ENCODE measurements around the gene MET.

The MET gene

DNA sequence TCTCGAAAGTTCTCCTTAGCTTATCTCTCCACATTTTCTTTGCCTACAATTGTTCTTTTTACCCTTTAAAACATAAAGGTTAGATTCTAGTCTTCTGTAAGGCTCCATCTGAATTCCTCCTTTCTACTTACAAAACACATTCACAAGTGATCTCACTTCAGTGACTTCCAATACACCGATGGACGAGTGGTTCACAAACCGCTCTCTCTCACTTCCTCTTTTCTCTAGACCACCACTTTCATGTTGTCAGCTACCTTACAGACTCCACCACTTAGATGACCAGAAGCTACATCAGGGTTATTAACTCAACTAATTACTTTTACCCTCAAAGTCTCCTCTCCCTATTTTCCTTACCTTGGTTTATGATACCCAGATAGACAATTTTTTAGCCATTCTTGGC, 11.8 kb downstream of the MET start:
- Histone ChIP-seq H3K36me3 (ENCODE audit: insufficient read depth, low read length) (no peaks in the 10 kb centered on the region), H3K4me3 (ENCODE audit: low read length) (no peak overlapping the region), H3K9me3 (ENCODE audit: insufficient read depth, low read depth, low read length) (no peaks in the 10 kb centered on the region), H3K27ac (ENCODE audit: low read depth, low read length) (no peak overlapping the region), H3K4me1 (ENCODE audit: insufficient read depth, low read length) (peaks cover 14% of the 10 kb centered on the region), H3K27me3 (ENCODE audit: insufficient read depth, low read length) (no peaks in the 10 kb centered on the region), H3K9ac (ENCODE audit: low read depth, low read length) (no peak overlapping the region)
- 96% methylated on average over 4 of the region's 4 CpGs for WGBS

DNA sequence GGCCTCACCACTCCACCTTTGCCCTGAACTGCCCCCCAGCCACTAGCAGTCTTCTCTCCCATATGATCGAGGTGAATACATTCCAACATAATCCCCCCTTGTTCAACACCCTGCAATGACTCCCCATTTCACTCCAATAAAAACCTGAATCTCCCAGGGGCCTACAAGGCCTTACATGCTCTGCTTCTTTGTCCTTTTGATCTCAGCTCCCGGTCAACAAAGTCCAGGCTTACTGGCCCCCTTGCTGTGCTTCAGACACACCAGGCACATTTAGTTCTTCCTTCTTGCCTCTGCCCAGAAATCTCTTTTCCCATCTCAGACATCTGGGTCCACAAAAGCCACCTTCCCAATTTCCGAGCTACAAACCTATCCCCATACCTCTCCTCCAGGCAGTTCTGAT, 14.0 kb downstream of the MET start:
- Histone ChIP-seq H3K27ac (ENCODE audit: low read depth, low read length) (no peak overlapping the region), H3K9ac (ENCODE audit: low read depth, low read length) (no peak overlapping the region), H3K36me3 (ENCODE audit: insufficient read depth, low read length) (no peaks in the 10 kb centered on the region), H3K4me3 (ENCODE audit: low read length) (no peak overlapping the region), H3K9me3 (ENCODE audit: insufficient read depth, low read depth, low read length) (no peaks in the 10 kb centered on the region), H3K4me1 (ENCODE audit: insufficient read depth, low read length) (peaks cover 33% of the 10 kb centered on the region), H3K27me3 (ENCODE audit: insufficient read depth, low read length) (no peaks in the 10 kb centered on the region)
- WGBS: 85% methylated on average over 3 of the region's 3 CpGs

DNA sequence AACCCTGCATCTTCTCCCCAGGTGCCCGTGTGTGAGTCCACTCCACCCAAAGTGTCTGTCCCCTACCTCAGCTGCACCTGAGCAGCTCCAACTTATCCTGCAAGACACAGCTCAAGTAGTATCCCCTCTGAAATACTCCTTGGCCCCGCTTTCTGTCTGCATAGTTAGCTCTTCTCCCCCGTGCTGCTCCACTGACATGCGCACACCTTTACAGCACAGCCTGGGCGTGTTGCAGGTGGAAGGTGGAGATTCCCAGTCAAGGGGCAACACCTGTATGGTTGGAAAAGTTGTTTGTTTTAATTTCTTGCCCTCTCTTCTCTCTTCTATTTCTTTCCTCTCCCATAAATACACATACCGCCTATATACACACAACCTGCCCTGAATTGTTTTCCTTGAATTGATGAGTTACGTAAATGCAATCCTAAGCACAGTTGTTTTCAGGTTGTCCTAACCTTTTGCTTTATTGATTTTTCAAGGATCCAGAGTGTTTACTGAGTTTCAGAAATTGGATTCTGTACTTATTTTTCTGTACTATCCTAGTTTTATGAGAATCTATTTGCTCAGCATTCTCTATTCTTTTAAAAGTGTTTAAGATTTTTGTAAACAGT, 14.9 kb downstream of the MET start:
- Histone ChIP-seq H3K4me1 (ENCODE audit: insufficient read depth, low read length) (peaks cover 33% of the 10 kb centered on the region), H3K4me3 (ENCODE audit: low read length) (no peak overlapping the region), H3K27ac (ENCODE audit: low read depth, low read length) (no peak overlapping the region), H3K36me3 (ENCODE audit: insufficient read depth, low read length) (no peaks in the 10 kb centered on the region), H3K27me3 (ENCODE audit: insufficient read depth, low read length) (no peaks in the 10 kb centered on the region), H3K9me3 (ENCODE audit: insufficient read depth, low read depth, low read length) (no peaks in the 10 kb centered on the region), H3K9ac (ENCODE audit: low read depth, low read length) (no peak overlapping the region)
- 97% methylated on average over 6 of the region's 7 CpGs for WGBS

DNA sequence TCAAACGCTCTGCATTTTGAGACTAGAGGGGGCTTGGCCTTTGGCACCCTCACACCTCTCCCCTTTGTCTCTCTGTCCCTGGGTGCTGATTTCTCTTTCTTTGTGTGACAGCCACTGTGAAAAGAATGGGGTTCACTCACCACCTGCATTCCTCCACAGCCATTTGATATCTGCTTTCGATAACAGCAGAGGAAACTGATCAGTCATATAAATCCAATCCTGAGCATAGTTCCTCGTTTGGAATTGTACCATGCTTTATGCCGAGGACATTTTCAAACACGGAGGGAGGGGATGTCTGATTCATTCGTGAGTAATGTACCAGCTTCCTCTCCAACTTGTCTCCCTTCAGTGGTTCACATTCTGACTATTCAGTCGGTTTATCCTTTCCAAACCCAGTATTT, 15.8 kb downstream of the MET start:
- Histone ChIP-seq H3K4me1 (ENCODE audit: insufficient read depth, low read length) (peaks cover 33% of the 10 kb centered on the region), H3K36me3 (ENCODE audit: insufficient read depth, low read length) (no peaks in the 10 kb centered on the region), H3K27ac (ENCODE audit: low read depth, low read length) (no peak overlapping the region), H3K9ac (ENCODE audit: low read depth, low read length) (peak overlapping the region; percentile 22), H3K9me3 (ENCODE audit: insufficient read depth, low read depth, low read length) (no peaks in the 10 kb centered on the region), H3K27me3 (ENCODE audit: insufficient read depth, low read length) (no peaks in the 10 kb centered on the region), H3K4me3 (ENCODE audit: low read length) (no peak overlapping the region)
- WGBS: 53% methylated on average over 7 of the region's 7 CpGs

DNA sequence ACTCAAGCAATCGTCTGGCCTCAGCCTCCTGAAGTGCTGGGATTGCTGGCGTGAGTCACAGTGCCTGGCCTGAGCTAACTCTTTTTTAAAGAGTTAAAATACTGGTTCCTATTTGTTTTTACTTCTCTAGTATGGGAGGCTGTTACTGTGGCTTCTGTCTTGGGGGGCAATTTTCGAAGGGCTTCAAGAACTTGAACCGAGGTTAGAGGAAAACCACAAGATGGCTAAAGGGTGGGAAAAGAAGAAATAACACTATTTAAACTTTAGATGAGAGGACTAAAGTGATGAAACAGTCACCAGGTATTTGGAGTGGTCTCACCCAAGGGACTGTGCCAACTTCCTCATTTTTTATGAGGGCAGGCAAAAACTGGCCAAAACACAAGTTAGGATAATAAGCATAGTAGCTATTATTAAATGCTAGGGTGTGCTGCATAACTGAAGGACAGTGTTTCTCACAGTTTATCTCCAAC, 17.8 kb downstream of the MET start:
- peaks cover 33% of the 10 kb centered on the region for H3K4me1 ChIP-seq (ENCODE audit: insufficient read depth, low read length)

DNA sequence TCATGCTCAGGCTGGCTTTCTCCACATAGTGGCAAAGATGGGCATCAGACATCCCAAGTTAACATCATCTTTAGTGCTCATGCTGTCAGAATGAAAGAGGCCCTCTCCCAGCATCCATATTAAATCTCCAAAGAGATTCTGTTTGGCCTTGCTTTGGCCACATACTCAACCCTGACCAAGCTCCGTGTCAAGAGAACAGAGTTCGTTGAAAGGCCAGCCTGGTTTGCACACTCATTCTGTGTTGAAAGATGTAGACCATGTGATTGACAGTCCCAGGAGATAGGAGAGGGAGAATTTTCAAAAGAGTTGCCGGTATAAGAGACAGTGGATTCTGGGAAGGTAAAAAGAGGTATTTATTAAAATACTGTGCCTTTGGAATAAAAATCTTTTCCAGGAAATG, 19.7 kb downstream of the MET start:
- H3K36me3 ChIP-seq (ENCODE audit: insufficient read depth, low read length): no peaks in the 10 kb centered on the region
- no peak overlapping the region for H3K4me3 ChIP-seq (ENCODE audit: low read length)
- H3K9me3 ChIP-seq (ENCODE audit: insufficient read depth, low read depth, low read length): no peaks in the 10 kb centered on the region
- no peak overlapping the region for H3K9ac ChIP-seq (ENCODE audit: low read depth, low read length)
- peaks cover 33% of the 10 kb centered on the region for H3K4me1 ChIP-seq (ENCODE audit: insufficient read depth, low read length)
- no peaks in the 10 kb centered on the region for H3K27me3 ChIP-seq (ENCODE audit: insufficient read depth, low read length)
- 94% methylated on average over 3 of the region's 3 CpGs for WGBS
- no peak overlapping the region for H3K27ac ChIP-seq (ENCODE audit: low read depth, low read length)

More for the DNA sequence above, 17.8 kb downstream of the MET start:
- H3K9me3 ChIP-seq (ENCODE audit: insufficient read depth, low read depth, low read length): no peaks in the 10 kb centered on the region
- no peaks in the 10 kb centered on the region for H3K36me3 ChIP-seq (ENCODE audit: insufficient read depth, low read length)
- no peak overlapping the region for H3K9ac ChIP-seq (ENCODE audit: low read depth, low read length)
- H3K27ac ChIP-seq (ENCODE audit: low read depth, low read length): no peak overlapping the region
- H3K27me3 ChIP-seq (ENCODE audit: insufficient read depth, low read length): no peaks in the 10 kb centered on the region
- H3K4me3 ChIP-seq (ENCODE audit: low read length): no peak overlapping the region
- WGBS: 91% methylated on average over 4 of the region's 4 CpGs

DNA sequence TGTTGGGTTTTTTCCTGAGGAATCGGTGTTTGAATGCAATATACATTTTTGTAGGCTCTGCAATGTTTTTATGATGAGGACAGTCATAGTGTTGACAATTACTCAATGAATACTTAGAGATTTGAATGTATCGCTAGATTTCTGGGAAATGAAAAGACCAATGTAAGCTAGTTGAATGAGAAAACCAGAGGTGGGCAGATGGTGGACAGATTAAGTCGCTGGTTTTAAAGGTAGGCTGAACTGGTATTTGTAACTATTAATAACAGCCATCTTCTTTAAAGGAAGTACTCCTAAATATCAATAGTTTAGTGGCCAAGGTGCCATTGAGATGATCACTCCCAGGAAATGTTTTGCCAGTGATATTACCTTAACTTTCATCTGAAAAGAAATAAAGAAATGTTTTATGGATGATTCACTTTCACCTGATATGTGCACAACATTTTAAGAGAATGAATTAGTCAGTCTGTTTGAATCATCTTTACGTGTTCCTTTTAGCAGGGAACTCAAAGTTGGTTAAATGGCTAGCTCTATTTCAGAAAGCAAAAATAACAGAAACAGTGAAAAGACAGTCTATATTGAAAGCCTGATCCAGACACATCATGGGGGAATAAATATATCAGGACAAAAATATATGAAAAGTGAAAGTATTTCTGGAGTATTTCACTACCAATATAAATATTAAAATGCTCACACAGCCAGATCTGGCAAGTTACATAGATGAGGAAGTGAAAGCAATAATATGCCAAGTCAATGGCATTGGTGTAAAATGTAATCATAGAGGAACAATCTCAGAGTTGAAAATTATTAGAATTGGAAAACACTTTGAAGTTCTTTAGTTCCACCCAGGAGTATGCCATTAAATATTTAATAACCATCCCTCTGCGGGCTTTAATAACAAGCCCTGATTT, 20.7 kb downstream of the MET start:
- H3K4me1 ChIP-seq (ENCODE audit: insufficient read depth, low read length): peaks cover 30% of the 10 kb centered on the region
- no peak overlapping the region for H3K9ac ChIP-seq (ENCODE audit: low read depth, low read length)

DNA sequence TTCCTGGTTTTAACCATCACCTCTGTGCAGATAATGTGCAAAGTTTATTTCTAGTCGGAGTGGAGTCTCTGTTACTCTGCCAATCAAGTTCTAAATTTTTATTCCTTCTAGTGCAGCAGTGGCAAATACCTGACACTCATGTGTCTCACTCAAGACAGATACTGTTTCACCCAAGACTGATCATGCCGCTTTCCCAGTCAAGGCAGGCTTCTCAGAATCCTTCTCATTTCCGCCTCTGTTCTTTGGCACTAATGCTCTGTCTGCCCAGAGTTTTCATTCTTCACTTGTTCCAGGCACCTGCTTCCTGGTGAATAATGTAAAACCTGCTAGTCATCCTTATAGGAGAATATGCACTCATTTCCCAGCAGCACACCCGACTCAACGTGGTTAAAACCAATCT, 24.7 kb downstream of the MET start:
- Histone ChIP-seq H3K4me1 (ENCODE audit: insufficient read depth, low read length) (no peaks in the 10 kb centered on the region; the same call in 1 of the 2 replicates), H3K27ac (ENCODE audit: low read depth, low read length) (no peak overlapping the region), H3K27me3 (ENCODE audit: insufficient read depth, low read length) (no peaks in the 10 kb centered on the region), H3K36me3 (ENCODE audit: insufficient read depth, low read length) (no peaks in the 10 kb centered on the region), H3K4me3 (ENCODE audit: low read length) (no peak overlapping the region), H3K9ac (ENCODE audit: low read depth, low read length) (no peak overlapping the region), H3K9me3 (ENCODE audit: insufficient read depth, low read depth, low read length) (no peaks in the 10 kb centered on the region)
- 56% methylated on average over 5 of the region's 5 CpGs for WGBS

More for the DNA sequence above, 20.7 kb downstream of the MET start:
- WGBS: 96% methylated on average over 5 of the region's 5 CpGs
- Histone ChIP-seq H3K27me3 (ENCODE audit: insufficient read depth, low read length) (no peaks in the 10 kb centered on the region), H3K9me3 (ENCODE audit: insufficient read depth, low read depth, low read length) (no peaks in the 10 kb centered on the region), H3K36me3 (ENCODE audit: insufficient read depth, low read length) (no peaks in the 10 kb centered on the region), H3K4me3 (ENCODE audit: low read length) (no peak overlapping the region), H3K27ac (ENCODE audit: low read depth, low read length) (no peak overlapping the region)

DNA sequence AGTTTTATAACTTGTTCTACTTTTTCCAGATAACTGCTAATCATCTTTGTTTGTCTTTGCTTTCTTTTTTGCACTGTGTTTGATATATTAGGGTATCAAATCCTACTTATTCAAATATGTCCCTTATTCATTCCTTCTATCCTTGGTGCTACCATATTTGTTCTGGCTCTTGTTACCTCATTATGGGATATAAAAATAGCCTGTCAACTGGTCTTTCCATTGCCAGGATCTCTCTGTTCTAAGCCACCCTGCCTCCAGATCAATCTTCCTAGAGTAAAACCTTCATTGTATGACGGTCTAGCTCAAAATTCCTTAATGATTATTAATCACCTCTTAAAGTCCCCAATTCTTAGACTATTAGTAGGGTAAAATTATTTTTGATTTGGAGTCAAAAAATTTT, 25.2 kb downstream of the MET start:
- no peaks in the 10 kb centered on the region; the same call in 1 of the 2 replicates for H3K4me1 ChIP-seq (ENCODE audit: insufficient read depth, low read length)
- 100% methylated on average over 1 of the region's 1 CpG for WGBS
- no peaks in the 10 kb centered on the region for H3K36me3 ChIP-seq (ENCODE audit: insufficient read depth, low read length)
- H3K4me3 ChIP-seq (ENCODE audit: low read length): no peak overlapping the region
- H3K27ac ChIP-seq (ENCODE audit: low read depth, low read length): no peak overlapping the region
- H3K9ac ChIP-seq (ENCODE audit: low read depth, low read length): no peak overlapping the region
- no peaks in the 10 kb centered on the region for H3K27me3 ChIP-seq (ENCODE audit: insufficient read depth, low read length)
- H3K9me3 ChIP-seq (ENCODE audit: insufficient read depth, low read depth, low read length): no peaks in the 10 kb centered on the region

DNA sequence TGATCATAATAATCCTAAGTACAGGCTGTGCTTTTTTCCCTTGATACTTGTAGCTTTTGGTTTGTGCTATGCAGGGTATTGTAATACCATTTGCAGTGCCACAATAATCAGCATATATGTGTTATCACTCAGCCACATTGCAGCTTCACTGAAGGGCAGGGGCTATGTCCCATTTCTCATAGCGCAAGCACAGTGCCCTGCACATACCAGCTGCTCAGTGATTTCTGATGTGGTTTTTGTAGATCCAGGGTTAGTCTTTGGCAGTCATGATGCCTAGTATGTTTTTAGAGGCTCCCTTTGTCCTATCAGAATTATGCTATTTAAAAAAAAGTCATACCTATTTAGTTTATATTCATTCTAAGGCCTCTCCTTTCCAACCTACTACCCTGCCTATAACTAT, 25.8 kb downstream of the MET start:
- H3K27ac ChIP-seq (ENCODE audit: low read depth, low read length): no peak overlapping the region
- no peaks in the 10 kb centered on the region; the same call in 1 of the 2 replicates for H3K4me1 ChIP-seq (ENCODE audit: insufficient read depth, low read length)
- 95% methylated on average over 1 of the region's 1 CpG for WGBS
- no peak overlapping the region for H3K9ac ChIP-seq (ENCODE audit: low read depth, low read length)
- no peaks in the 10 kb centered on the region for H3K27me3 ChIP-seq (ENCODE audit: insufficient read depth, low read length)
- H3K4me3 ChIP-seq (ENCODE audit: low read length): no peak overlapping the region
- no peaks in the 10 kb centered on the region for H3K36me3 ChIP-seq (ENCODE audit: insufficient read depth, low read length)
- no peaks in the 10 kb centered on the region for H3K9me3 ChIP-seq (ENCODE audit: insufficient read depth, low read depth, low read length)

DNA sequence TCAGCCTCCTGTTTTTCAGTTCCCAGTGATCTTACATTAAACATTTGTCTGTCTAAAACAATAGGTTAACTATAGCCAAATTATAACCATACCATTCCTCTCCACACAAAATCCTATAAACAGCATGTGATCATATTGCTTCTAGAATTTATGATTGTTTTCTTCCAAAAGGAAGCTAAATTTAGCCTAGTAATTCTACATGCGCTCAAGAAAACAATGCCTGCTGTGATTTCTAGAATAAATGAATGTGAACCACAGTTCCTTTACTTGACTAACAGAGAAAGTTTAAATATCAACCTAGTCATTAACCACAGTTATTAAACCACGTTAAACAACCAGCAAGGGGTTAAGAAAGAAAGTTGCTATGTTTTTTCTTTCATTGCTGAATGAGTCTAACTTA, 26.4 kb downstream of the MET start:
- Histone ChIP-seq H3K4me3 (ENCODE audit: low read length) (no peak overlapping the region), H3K27ac (ENCODE audit: low read depth, low read length) (no peak overlapping the region), H3K9me3 (ENCODE audit: insufficient read depth, low read depth, low read length) (no peaks in the 10 kb centered on the region), H3K36me3 (ENCODE audit: insufficient read depth, low read length) (no peaks in the 10 kb centered on the region), H3K9ac (ENCODE audit: low read depth, low read length) (no peak overlapping the region), H3K27me3 (ENCODE audit: insufficient read depth, low read length) (no peaks in the 10 kb centered on the region), H3K4me1 (ENCODE audit: insufficient read depth, low read length) (no peaks in the 10 kb centered on the region; the same call in 1 of the 2 replicates)
- 100% methylated on average over 1 of the region's 2 CpGs for WGBS
